ENCODE data around the gene CDYL. TPM values are rescaled to one million over a fixed set of nuclear protein-coding genes. Genes with fewer than 3 reads are reported as not detected.

Gene CDYL
- total RNA-seq, result 26.7 and 47.2 TPM in 2 replicates

DNA sequence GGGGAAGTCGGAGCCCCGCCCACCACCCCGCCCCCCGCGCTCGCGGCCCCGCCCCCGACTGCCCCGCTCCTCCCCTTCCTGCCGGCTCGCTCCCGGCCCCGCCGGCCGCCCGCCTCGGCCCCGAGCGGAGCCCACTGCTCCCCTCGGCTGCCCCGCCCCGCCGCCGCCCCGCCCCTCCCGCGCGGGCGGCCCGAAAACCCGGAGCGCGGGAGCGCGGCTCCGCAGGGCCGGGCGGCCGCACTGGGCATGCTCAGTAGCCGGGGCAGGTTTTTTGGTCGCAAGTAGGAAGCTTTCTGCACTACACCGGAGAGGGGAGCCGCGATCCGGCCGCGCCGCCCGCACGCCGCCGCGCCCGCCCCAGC is at the start of gene CDYL:
Gene CDYL, plus strand, starts transcription at position 274 of the 362 bp plus-strand sequence. CDS start 380 bp downstream, outside the sequence.
- peak; percentile 64 for DNase-seq (ENCODE audit: low read depth, low spot score)

DNA sequence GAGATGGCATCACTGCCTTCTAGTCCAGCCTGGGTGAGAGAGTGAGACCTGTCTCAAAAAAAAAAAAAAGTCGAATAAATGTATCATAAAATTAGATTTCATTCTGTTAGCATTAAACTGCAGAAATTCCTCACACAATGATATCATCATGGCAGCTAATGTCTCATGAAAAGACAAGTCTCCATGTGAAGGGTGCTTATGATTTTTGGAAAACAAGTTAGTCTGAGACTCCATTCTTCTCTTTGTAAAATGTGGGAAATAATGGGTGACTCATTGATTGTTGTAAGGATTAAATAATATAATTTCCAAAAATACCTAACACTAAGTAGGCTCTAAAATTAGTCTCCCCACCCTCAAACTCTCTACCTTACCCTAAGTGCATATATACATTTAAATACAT is 49.6 kb upstream of the CDYL start:
- DNase-seq (ENCODE audit: low read depth, low spot score), result no peak

- no peak for DNase-seq (ENCODE audit: low read depth, low spot score)
Observed at GRCh38 chr6:4727217-4727616, 49.0 kb upstream of the CDYL start.

GRCh38 chr6:4727671-4728435 is 48.4 kb upstream of the CDYL start:
- DNase-seq (ENCODE audit: low read depth, low spot score), result no peak

DNA sequence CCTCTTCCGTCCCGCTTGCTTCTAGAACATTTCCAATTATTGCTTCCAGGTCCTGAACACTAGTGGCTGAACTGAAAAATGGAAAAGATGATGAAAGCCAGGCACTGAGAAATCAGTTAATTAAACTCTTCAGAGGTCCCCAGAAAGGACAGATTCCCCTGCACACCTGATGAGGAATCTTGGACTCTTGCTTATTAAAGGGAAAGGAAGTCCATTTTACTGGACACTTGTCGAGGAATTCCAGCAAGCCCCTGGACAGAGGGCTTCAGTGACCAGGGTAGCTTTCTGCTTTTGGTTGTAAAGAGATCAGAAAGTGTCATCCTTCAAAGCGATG is 47.8 kb upstream of the CDYL start:
- DNase-seq (ENCODE audit: low read depth, low spot score), result no peak

GRCh38 chr6:4728926-4729325 is 47.3 kb upstream of the CDYL start:
- DNase-seq (ENCODE audit: low read depth, low spot score), result no peak

DNA sequence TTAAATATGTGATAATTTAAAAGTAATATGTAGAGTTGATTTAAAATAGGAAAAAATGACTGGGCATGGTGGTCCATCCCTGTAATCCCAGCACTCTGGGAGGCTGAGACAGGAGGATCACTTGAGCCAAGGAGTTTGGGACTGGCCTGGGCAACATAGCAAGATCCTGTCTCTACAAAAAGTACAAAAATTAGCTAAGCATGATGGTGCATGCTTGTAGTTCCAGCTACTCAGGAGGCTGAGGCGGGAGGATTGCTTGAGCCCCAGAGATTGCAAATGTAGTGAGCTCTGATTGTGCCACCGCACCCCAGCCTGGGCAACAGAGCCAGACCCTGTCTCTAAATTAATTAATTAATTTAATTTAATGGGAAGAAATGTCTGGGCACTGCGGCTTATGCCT is 44.2 kb upstream of the CDYL start:
- DNase-seq (ENCODE audit: low read depth, low spot score), result no peak

DNA sequence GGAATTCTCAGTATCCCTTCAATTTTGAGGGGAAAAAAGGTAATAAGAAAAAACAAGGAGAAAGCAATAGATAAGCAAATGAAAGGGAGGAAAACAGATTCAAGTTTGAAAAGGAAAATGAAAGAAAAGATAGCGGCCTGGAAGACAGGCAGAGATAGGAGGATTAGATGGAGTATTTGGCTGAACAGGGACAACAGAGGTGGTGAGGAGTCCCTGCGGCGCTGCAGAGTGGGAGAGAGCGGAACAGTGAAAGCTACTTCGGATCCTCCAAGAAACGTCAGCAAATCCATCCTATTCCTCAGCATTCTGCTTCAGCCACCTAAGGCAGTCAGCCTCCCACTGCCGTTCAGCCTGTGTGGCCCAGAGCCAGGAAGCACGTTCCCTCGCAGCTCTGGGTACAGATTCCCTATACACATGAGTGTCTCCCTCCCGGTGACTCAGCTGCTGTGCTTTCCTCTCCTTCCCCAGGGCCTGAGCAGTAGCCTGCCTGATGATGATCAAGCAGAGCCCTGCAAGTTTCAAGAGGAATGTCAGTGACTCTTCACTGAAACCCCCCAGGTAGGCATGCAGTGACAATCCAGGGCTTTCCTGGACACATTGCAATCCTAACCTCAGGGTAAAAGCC is 43.4 kb upstream of the CDYL start:
- peak; percentile 64 for DNase-seq (ENCODE audit: low read depth, low spot score)

- DNase-seq (ENCODE audit: low read depth, low spot score), result no peak
Observed at GRCh38 chr6:4736371-4736873, 39.8 kb upstream of the CDYL start.

GRCh38 chr6:4740032-4740431 is 36.2 kb upstream of the CDYL start:
- DNase-seq (ENCODE audit: low read depth, low spot score), result no peak

DNA sequence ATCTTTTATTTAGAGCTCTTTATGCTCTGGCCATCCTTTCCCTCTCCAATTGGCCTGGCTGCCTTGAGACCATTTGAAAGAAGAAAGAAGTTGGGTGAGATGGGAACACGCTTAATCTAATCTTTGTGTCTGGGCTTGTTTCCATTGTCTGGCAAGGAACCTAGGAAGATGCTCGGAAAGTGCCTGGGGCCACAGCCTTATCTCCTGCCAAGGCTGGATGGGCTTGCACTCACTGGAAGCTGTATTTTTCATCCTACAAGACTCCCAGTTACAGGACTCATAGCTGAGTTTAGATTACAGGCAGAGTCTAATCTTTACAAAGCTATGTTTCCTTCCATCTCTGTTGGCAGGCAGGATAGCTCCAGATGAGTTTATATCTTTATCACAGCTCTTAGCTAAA is 33.1 kb upstream of the CDYL start:
- no peak for DNase-seq (ENCODE audit: low read depth, low spot score)

- DNase-seq (ENCODE audit: low read depth, low spot score), result no peak
Observed at GRCh38 chr6:4743926-4744325, 32.3 kb upstream of the CDYL start.

- no peak for DNase-seq (ENCODE audit: low read depth, low spot score)
Observed at GRCh38 chr6:4747588-4747987, 28.6 kb upstream of the CDYL start.

DNA sequence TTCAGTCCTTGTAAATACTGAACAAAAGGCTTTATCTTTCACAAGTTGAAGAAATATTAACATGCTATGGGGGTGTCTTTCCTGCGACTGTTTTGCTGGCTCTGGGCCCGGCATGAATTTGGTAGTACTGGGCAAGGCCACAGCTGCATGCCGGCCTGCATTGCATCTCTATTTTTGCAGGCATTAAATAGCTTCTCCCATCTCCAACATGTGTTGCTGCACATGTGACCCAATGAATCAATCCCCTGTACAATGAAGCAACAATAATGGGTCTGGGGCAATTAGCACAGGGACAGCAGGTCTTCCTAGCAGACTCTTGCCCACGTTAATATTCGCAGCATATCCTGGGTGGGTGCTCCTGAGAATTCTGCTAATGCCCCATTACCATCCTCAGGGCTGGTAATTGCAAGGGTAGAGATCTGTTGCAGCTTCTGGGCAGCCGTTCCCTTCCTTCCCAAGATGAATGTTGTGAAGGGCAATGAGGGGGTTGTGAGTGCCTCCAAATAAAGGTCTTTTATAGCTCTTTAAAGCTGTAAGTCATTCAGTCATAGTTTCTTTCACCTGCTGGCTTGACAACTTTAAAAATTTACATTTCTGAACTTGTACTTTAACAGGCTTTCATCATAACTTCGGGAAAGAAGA is 24.3 kb upstream of the CDYL start:
- no peak for DNase-seq (ENCODE audit: low read depth, low spot score)

DNA sequence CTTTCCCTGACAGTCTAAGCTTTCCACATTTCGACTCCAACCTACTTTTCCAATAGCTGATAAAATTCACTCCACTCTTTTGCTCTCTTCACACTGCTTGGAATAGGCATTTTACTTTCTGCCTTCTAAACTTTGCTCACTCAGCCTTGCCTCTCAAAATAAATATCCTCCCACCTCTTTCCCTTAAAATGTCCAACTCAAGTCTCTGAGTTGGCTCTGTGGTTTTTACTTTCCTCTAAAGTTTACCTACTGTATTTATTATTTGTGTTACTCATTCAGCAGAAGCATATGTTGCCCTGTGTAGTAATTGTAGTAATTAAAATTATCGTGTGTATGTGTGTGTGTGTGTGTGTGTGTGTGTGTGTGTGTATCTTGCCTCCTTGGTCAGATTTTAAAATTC is 20.0 kb upstream of the CDYL start:
- no peak for DNase-seq (ENCODE audit: low read depth, low spot score)

DNA sequence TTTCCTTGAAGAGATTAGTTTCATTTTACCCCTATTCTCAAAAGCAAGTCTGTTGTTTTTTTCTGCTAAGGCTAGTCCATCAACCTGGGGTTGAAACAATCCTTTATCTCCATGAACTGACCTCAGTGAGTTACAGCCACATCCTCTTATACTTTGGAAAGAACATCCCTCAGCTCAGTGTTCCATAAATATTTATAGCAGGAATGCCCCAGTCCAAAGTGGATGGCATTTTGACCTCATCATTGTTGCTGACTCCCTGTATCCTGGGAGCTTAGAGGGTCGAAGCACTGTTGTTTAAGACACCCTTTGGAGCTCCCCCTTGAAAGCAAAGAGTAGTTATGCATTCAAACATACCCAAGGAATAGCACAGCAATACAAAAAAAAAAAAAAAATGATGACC is 16.2 kb upstream of the CDYL start:
- DNase-seq (ENCODE audit: low read depth, low spot score), result no peak

- DNase-seq (ENCODE audit: low read depth, low spot score), result no peak
Observed at GRCh38 chr6:4760773-4761172, 15.4 kb upstream of the CDYL start.

DNA sequence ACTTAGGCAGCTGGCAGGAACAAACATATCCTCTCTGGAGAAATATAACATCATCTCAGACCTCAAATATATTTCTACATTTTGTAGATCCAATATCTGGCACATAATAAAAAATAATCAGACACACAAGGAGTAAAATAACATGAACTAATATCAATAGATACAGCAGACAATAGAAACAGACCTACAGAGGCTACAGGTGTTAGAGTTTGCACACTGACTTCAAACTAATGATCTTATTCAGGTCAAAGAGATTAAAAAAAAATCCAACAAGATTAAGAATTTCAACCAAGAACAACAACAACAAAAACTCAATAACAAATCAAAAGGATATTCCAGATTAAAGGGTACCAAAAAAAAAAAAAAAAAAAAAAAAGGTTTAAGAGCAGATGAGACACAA is 13.9 kb upstream of the CDYL start:
- no peak for DNase-seq (ENCODE audit: low read depth, low spot score)

- no peak for DNase-seq (ENCODE audit: low read depth, low spot score)
Observed at GRCh38 chr6:4763921-4764320, 12.3 kb upstream of the CDYL start.

GRCh38 chr6:4768815-4769214 is 7.4 kb upstream of the CDYL start:
- DNase-seq (ENCODE audit: low read depth, low spot score), result no peak

- no peak for DNase-seq (ENCODE audit: low read depth, low spot score)
Observed at GRCh38 chr6:4772750-4773149, 3.5 kb upstream of the CDYL start.

DNA sequence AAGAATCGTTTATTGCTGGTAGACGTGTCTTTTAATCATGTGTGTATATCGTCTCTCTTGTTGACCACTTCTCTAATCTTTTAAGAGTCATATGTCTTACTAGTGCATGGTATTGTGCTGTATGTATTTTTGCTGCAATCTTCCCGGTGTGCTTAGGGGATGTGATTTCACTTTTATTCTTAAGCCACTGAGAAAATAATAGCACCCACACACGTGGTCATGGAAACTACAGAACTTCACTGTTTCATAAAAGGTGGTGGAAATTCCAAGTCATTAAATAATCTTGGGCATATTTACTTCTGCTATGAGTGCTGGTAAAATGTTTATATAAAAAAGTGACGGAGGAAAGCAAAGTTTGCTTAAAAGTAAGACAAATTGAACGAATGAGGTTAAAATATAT is 3.0 kb upstream of the CDYL start:
- no peak for DNase-seq (ENCODE audit: low read depth, low spot score)

DNA sequence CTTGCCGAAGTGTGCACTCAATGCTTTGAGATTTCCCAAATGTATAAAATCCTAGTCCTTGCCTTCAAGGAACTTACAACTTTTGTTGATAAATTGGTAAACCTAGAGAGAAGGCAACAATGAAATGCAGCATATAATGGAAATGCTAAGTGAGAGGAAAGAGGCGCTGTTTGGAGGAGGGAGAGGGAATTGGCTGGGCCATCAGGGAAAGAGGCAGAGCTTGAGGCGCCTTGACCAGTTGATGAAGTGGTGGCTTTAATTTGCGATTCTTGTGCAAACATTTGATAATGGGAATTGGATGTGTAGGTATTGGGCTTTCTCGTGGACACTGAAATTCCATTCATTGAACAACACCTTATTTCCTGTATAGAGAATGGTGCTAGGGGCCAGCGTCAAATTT is 1.9 kb upstream of the CDYL start:
- no peak for DNase-seq (ENCODE audit: low read depth, low spot score)

Data from pulmonary artery endothelial cell (primary cell).